HG03354 (cell line): Measurements from ENCODE around the gene ZFX.

Experiments used
- ATAC-seq: cut with Tn5 transposase; IDR thresholded peaks from one replicate; pipeline ENCODE4 v1.9.1; 2021; ENCODE audit warnings: mild to moderate bottlenecking; ENCODE audit not compliant: unreplicated experiment, poor library complexity, severe bottlenecking

Gene ZFX

GRCh38 chrX:24229400-24229879 is 79.9 kb downstream of the ZFX start:
- no peak for ATAC-seq

- no peak for ATAC-seq
These were observed 80.4 kb downstream of the ZFX start for GRCh38 chrX:24229976-24230375.

DNA sequence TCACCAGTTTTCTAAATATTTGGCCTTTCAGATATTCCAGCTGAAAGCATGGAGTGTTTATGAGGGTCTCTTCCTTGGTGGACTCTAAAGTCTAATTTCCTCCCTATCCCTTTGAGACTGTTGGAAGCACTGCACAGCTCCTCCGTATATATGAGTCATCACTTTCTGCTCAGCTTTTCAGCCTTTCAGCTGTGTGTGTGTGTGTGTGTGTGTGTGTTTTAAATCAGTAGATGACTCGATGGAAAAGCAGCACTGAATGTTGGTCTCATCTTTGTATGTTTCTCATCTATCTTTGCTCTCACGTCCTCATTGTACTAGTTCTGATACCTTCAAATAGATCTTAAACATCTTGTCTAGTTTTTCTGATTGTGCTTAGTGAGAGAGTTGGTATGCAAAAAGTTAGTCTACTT is 81.6 kb downstream of the ZFX start:
- no peak for ATAC-seq

- ATAC-seq, result no peak
These were observed 82.2 kb downstream of the ZFX start for GRCh38 chrX:24231641-24232179.

- no peak for ATAC-seq
These were observed 83.3 kb downstream of the ZFX start for GRCh38 chrX:24232796-24233195.

DNA sequence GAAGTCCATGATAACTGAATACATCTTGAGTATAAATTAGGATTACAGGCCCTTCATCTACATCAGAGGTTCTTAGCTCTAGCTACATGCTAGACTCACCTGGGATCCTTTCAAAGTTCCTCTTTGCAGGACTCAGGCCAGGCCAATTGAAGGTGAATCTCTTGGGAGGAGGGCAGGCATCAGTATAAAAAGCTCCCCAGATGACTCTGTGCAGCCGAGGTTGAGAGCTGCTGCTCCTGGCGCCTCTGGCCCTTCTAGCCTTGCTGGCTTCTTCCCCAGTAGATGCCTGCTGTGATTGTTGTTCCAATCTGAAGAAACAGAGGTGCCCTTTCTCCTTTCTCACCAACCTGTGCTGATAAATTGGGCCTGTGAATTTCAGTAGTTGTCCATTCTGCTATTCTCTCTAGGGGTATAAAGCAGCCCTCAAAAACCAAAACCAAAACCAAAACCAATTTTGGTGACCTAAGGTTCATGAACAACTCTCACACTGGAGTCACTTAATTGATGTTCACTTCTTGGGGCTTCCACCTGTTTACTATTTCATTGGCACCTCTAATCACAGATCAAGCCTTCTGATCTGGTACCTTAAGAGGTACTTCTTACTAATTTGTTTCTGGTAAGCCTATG is 85.7 kb downstream of the ZFX start:
- peak; percentile 83 for ATAC-seq

GRCh38 chrX:24241822-24242648 is 92.5 kb downstream of the ZFX start:
- ATAC-seq, result peak; percentile 42

DNA sequence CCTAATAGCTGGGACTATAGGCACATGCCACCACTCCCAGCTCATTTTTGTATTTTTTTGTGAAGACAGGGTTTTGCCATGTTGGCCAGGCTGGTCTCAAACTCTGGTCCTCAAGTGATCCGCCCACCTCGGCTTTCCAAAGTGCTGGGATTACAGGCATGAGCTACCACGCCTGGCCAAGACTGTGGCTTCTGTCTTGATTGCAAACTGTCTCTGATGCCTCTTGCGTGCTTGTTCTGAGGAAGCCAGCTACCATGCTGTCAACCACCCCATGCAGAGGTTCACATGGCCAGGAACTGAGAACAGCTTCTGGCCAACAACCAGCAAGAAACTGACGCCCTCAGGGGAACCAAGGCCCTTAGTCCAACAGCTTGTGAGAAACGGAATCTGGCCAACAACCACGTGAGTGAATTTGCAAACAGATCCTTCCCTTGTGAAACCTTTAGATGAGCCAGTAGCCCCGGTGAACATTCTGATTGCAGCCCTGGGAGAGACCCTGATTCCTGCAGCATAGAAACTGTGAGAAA is 93.2 kb downstream of the ZFX start:
- peak; percentile 78 for ATAC-seq

DNA sequence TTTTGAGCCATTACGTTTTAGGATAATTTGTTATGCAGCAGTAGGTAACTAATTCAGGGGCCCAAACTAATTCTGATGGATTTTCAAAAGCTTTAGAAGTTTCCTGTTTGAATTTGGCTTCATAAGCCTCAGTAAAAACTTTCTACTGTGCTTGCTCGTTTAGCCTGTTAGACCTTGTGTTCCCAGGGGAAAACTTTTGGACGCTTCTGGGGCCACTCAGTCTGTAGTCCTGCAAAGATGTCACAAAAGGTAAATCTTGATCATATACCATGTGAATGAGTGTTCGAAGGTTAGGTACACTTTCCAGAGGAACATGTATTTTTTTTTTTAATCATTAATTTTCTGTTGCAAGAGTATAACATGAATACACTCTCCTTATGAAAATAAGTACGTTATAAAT is 93.7 kb downstream of the ZFX start:
- peak; percentile 41 for ATAC-seq

DNA sequence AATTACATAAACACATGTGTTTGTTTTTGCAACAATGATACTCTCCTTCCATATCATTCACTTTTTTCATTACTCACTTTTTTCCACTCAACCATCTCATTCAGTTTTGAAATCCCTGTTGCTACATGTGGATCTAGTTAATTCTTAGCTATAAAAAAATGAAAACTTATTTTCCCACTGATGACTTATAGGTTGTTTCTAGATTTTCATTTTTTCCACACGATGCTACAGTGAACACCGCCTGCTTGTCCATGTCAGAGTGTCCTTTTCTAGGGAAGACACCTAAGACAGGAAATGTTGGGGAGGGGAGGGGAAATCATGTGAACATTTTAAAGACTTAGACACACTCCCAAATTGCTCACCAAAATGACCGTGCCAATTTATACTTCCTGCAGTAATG is 94.2 kb downstream of the ZFX start:
- ATAC-seq, result no peak

DNA sequence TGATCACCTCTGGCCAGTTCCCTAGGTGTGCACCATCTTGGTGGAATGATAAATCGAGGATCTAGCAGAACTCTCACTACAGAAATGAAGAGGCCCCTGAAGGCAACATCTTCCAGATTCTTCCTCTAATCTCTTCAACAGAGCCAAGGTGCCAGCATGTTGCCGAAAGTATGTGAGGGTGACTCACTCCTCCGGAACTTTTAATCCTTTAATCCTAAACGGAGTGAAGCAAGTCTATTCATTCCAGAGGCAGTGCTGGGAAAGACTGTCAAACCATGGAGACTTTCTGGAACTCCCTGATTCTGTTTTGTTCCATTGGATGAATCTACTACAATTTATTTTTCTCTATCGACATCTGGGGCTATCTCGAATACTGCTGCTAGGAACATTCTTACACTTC is 95.7 kb downstream of the ZFX start:
- no peak for ATAC-seq

- ATAC-seq, result no peak
These were observed 98.5 kb downstream of the ZFX start for GRCh38 chrX:24248042-24248441.

DNA sequence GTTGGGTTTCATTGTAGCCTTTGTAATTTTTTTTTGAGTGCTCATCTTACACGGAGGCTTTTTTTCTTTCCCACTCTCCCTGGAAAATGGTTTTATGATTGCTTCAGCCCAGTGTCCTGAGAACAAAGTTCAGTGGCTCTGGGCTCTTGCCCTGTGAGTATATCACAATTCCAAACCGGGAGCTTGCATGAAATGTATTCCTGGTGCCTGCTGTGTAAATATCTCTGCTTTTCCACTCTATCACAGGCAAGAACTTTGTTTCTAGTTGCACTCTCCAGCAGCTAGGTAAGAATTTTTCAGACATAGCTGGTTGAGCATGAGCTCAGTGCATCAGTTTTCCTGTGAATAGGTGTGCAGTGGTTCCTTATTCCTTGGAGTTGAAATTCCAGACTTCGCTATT is 103.5 kb downstream of the ZFX start:
- no peak for ATAC-seq

GRCh38 chrX:24253469-24253868 is 103.9 kb downstream of the ZFX start:
- peak; percentile 68 for ATAC-seq

- no peak for ATAC-seq
These were observed 107.5 kb downstream of the ZFX start for GRCh38 chrX:24257011-24257410.

DNA sequence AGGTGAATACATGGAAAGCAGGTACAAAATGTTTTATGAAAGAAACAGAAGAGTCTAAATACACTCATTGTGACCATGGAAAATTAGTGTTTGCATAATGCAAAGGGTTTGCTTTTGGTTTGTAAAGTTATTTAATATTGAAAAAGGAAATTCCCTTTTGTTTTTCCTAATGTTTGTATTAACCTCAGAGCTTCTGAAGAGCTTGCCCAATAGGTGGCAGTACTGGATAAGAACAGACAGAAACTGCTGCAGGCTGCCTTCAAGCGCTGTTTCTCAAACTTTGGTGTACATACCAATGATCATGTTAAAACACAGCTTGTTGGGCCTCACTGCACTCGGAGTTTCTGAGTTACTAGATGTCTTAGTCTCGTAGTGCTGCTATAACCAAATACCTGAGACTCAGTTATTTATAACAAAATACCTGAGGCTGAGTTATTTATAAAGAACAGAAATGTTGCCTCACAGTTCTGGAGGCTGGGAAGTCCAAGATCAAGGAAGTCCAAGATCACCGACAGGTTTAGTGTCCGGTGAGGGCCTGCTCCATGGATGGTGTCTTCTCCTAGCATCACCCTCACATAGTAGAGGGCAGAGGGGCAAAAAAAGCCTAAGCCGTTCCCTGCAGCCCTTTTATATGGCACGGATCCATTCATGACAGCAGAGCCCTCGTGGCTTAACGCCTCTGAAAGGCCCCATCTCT is 110.2 kb downstream of the ZFX start:
- peak; percentile 68 for ATAC-seq

DNA sequence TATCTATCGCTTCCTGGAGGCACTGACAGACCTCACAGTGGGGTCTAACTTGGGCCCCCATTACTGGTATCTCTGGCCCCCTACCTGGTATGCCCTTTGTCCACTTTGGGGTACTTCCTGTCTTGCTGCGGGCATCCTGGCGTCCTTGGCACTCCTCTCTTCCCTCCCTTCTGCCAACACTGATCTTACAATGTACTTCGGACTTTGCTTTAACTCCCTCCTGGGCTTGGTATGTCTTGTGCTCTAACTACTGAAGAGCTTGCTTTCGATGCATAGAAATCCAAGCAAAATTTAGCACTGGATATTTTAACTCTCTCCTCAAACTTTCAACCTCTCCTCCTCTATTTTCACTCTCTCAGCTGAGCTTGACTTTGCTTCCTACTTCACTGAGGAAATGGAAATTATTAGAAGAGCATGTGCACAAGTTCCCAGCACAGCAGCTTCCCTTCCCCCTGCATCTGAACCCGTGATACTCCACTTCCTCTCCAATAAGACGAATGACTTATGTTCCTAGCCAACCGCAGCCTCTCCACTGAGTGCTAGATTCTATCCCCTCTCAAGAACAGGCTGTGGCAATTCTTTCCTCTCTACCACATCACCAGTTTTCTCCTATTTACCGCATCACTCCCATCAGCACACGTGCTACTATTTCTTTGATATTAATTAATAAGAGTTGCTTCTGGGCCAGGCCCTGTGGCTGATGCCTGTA is 111.5 kb downstream of the ZFX start:
- peak; percentile 46 for ATAC-seq

GRCh38 chrX:24262309-24262708 is 112.8 kb downstream of the ZFX start:
- no peak for ATAC-seq

DNA sequence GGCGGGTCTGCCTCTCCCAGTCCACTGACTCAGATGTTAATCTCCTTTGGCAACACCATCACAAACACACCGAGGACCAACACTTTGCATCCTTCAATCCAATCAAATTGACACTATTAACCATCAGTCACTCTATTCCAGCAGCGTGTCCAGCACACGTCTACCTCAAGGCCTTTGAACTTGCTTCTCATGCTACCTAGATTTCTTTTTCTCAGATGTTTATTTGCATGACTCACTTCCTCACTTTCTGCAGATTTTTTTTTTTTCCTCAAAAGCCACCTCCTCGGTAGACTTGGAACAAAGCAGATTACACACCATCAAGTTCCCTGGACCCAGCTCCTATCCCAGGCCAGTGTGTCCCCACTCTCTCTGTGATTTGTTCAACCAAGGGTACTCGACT is 114.9 kb downstream of the ZFX start:
- ATAC-seq, result no peak
